ENCODE results near the gene CNTNAP2. TPM values are rescaled to one million over a fixed set of nuclear protein-coding genes. Genes with fewer than 3 reads are reported as not detected.

CNTNAP2 gene
- total and polyA plus RNA-seq, 12 donors = 0.07 to 0.77 (median 0.24) TPM

- H3K27me3 ChIP-seq = no peaks in the 10 kb centered on the region
- no peak overlapping the region for H3K4me3 ChIP-seq
- ATAC-seq (no peak), DNase-seq (no peak)
- no peak overlapping the region for H3K27ac ChIP-seq
- TF ChIP-seq CTCF (IDR thresholded peaks at IDR 0.05) = no peak
- no peaks in the 10 kb centered on the region for H3K4me1 ChIP-seq
- intact Hi-C loops (cut with DNase I) = no loop called here
- whole genome bisulfite sequencing, 2 donors = 72 to 74% methylated on average over 4 of the region's 4 CpGs
- H3K9me3 ChIP-seq = peaks cover 0 to 8% (median 0%) of the 10 kb centered on the region in 11 donors
- H3K36me3 ChIP-seq = no peaks in the 10 kb centered on the region
Observed at GRCh38 chr7:146321301-146321700, 204.7 kb downstream of the CNTNAP2 start.

GRCh38 chr7:146331369-146331768 lies 214.8 kb downstream of the CNTNAP2 start:
- WGBS, 2 donors = 13 to 34% methylated on average over 1 of the region's 1 CpG

GRCh38 chr7:146345251-146345650 lies 228.7 kb downstream of the CNTNAP2 start:
- Histone ChIP-seq H3K27me3 (no peaks in the 10 kb centered on the region), H3K4me1 (no peaks in the 10 kb centered on the region), H3K9me3 (peaks cover 0 to 13% (median 0%) of the 10 kb centered on the region in 11 donors), H3K36me3 (no peaks in the 10 kb centered on the region), H3K4me3 (no peak overlapping the region), H3K27ac (no peak overlapping the region)
- ATAC-seq (no peak), DNase-seq (no peak)
- intact Hi-C loops (cut with DNase I) = no loop called here
- TF ChIP-seq CTCF (IDR thresholded peaks at IDR 0.05) = no peak
- 16 to 19% methylated on average over 6 of the region's 6 CpGs for WGBS, 2 donors

More at GRCh38 chr7:146331369-146331768, 214.8 kb downstream of the CNTNAP2 start:
- Histone ChIP-seq H3K4me1 (no peaks in the 10 kb centered on the region), H3K36me3 (no peaks in the 10 kb centered on the region), H3K27ac (no peak overlapping the region), H3K27me3 (no peaks in the 10 kb centered on the region), H3K4me3 (no peak overlapping the region), H3K9me3 (peaks cover 0 to 8% (median 0%) of the 10 kb centered on the region in 11 donors)
- no peak for TF ChIP-seq CTCF (IDR thresholded peaks at IDR 0.05)
- intact Hi-C loops (cut with DNase I) = no loop called here
- no peak for DNase-seq
- ATAC-seq = no peak

- Histone ChIP-seq H3K36me3 (no peaks in the 10 kb centered on the region), H3K4me3 (no peak overlapping the region), H3K4me1 (no peaks in the 10 kb centered on the region), H3K27me3 (no peaks in the 10 kb centered on the region), H3K9me3 (peaks cover 0 to 10% (median 0%) of the 10 kb centered on the region in 11 donors), H3K27ac (no peak overlapping the region)
- no peak for TF ChIP-seq CTCF (IDR thresholded peaks at IDR 0.05)
- DNase-seq (no peak), ATAC-seq (no peak)
- 79 to 83% methylated on average over 5 of the region's 5 CpGs for WGBS, 2 donors
- intact Hi-C loops (cut with DNase I) = no loop called here
Observed at GRCh38 chr7:146346096-146346495, 229.5 kb downstream of the CNTNAP2 start.

All from heart right ventricle (tissue), 16 donors.